Ramos (cell line): Measurements from ENCODE around the gene SCPEP1.
"Not testable (repeated sequence)": the region's sequence is repeated elsewhere in the genome, so short reads cannot be mapped to it uniquely, and the experiment has no call there.

ENCODE experiments used
- in situ Hi-C: fragments of 300-500 bp; cut with MboI; formaldehyde crosslinking; loops from one replicate; pipeline ENCODE4 v1.14.3; 2022; ENCODE audit warnings: low sequenced_read_pairs; ENCODE audit not compliant: unreplicated experiment

SCPEP1 gene, protein sequence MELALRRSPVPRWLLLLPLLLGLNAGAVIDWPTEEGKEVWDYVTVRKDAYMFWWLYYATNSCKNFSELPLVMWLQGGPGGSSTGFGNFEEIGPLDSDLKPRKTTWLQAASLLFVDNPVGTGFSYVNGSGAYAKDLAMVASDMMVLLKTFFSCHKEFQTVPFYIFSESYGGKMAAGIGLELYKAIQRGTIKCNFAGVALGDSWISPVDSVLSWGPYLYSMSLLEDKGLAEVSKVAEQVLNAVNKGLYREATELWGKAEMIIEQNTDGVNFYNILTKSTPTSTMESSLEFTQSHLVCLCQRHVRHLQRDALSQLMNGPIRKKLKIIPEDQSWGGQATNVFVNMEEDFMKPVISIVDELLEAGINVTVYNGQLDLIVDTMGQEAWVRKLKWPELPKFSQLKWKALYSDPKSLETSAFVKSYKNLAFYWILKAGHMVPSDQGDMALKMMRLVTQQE

DNA sequence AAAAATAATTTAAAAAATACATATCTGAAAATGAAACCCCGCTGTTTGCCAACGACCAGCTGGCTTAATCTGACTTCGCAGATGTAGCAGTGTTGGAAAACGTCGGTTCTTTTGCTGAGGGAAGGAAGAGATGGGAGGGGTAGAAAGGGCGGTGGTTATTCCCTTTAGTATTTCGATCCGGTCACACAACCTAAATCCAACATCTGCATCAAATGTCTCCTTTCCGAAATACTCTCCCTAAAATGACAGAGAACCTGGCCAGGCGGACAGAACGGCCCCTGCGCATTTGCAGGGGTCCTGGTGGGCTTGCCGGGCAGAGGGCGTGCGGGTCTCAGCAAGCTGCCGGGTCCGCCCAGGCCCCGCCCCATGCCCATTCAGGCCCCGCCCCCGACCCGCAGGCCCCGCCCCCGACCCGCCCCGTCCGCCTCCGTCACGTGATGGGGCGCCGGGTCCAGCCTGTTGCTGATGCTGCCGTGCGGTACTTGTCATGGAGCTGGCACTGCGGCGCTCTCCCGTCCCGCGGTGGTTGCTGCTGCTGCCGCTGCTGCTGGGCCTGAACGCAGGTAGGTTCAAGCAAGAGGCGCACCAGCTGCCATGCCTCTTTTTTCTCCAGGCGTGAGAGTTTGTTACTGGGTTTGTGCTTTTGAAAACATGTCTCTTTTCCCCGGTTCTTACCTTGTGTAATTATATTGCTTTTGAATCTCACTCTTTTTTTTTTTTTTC lies at the start of gene SCPEP1:
SCPEP1 (plus strand) TSS at position 459 of the 723 bp plus-strand sequence; CDS start at position 488, 29 bp downstream.
- in situ Hi-C loops = no loop called here

DNA sequence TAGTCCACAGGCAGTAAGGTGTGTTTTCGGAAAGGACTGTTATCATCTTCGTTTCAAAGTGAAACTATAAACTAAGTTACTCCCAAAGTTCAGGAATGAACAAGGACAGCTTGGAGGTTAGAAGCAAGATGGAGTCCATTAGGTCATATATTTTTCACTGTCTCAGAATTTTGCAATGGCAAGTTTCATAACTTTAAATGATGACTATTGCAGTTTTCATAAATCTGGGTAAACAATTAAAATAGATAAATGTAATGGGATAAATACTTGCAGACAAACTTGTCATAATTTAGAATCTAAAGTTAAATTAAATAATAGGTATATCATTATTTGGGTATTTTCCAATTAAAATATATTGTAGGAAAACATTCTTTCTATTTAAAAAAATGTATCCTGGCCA lies 49.3 kb upstream of the SCPEP1 start:
- in situ Hi-C loops = no loop called here

DNA sequence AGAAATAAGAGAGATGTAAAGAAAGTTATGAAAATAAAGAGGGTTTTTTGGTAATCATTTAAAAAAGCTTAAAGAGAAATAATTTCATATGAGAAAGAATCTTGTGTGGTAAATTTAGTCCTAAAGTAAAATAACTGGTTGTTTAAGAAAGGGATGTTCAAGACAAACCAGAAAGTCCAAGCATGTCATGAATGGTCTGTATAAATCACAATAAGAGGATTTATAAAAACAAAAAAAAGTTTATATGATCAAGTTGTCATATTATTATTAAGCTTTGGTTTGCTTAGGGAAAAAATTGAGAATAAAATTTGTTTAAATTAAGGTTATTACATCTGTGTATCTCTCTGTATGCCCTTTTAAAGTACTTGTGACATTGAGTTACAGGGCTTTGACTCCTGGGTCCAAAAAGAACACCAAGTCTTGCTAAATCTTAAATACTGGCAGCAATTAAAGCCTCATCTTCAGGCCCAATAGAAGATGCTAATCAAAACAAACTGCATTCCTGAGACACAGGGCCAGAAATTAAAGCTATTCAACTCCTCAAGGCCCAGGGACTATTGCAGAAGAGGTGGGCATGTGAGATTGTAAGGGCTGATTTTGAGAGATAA lies 48.5 kb upstream of the SCPEP1 start:
- in situ Hi-C loops = no loop called here

DNA sequence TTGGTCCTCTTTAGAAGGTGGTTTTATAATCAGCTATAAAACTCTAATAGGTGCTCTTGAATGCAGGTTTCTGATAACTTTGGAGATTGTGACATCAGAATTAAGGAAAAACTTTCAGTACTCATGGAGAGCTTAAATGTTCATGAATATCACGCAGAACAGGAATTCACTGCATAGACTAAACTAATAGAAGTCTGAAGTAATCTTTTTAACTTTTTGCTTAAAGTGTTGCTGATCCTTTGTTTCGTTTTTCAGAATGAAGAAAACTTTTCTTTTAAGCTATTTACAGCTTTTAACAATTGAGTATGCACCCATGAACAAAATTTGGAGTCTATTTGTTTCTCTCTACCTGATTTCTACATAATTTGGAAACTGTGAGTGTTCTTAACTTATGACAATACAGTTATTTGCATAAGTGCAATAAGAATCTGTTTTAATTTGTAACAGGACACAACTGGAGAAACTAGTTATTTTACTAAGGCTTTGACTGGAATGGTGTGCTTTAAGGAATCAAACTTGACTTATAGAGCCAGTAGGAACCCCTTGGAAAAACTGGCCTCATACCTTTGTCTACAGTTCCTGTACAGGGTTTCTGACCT lies 47.1 kb upstream of the SCPEP1 start:
- in situ Hi-C loops = no loop called here

DNA sequence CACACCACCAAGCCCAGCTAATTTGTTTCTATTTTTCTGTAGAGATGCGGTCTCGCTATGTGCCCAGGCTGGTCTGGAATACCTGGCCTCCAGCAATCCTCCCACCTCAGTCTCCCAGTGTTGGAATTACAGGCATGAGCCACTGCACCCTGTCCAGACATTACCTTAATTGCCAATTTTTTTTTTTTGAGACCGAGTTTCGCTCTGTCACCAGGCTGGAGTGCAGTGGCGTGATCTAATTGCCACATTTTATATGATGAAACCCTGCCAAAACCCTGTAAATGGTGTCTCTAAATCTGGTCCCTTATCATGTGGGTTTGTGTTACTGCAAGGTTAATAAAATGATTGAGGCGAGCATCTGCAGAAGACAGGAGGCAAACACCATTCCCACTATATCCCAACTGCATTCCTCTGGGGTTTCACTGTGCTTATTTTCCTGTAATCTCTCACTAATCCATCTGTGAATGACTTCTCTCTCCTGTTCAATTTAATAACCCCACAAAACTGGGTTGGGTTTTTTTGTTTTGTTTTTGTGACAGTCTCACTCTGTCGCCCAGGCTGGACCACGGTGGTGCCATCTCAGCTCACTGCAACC lies 44.7 kb upstream of the SCPEP1 start:
- in situ Hi-C loops = no loop called here

DNA sequence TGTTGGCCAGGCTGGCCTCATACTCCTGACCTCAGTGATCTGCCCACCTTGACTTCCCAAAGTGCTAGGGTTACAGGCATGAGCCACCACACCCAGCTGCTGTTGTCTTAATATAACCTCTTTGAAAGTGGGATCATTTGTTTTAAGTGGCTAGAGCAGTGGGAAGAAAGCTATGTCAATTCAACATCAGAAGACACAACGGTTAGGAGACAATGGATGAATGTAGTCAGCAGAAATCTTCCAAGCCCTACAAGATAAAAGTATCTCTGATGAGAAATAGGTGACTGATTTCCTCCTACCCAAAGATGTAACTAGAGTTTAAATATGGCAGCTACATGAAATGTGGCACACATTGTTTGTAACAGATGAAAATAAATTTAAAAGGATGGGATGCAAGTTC lies 44.1 kb upstream of the SCPEP1 start:
- in situ Hi-C loops = no loop called here

DNA sequence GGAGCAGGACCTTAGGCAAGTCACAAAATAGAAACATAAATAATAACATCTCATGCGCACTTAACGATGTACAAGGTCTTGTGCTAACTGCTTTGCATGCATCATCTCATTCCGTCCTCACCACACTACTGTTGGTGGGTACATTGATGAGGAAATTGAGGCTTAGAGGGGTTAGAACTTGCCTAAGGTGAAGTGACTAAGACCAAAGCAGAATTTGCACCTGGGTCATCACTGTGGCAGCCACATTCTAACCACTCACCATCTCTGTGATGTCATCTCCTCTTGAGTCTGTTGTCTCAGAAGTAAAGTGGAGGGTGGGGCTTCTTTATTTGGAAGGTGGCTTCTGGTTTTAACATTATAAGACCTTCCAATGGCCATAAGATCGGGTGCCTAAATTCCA lies 43.7 kb upstream of the SCPEP1 start:
- in situ Hi-C loops = no loop called here

DNA sequence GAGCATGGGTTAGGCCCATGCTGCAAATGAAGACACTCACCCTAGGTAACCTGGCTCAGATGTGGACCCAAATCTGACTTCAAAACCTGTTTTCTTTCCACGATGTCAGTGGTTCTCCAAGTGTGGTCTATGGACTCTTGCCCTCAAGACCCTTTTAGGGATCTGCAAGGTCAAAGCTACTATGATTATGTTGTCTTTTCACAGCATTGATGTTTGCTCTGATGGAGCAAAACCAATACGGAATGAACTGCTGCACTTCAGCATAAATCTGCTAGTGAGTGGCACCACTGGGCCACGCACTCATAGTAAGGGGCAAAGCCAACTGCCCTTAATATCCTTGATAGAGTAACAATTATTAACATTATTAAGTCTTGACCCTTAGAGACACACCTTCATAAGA lies 42.5 kb upstream of the SCPEP1 start:
- in situ Hi-C loops = no loop called here

DNA sequence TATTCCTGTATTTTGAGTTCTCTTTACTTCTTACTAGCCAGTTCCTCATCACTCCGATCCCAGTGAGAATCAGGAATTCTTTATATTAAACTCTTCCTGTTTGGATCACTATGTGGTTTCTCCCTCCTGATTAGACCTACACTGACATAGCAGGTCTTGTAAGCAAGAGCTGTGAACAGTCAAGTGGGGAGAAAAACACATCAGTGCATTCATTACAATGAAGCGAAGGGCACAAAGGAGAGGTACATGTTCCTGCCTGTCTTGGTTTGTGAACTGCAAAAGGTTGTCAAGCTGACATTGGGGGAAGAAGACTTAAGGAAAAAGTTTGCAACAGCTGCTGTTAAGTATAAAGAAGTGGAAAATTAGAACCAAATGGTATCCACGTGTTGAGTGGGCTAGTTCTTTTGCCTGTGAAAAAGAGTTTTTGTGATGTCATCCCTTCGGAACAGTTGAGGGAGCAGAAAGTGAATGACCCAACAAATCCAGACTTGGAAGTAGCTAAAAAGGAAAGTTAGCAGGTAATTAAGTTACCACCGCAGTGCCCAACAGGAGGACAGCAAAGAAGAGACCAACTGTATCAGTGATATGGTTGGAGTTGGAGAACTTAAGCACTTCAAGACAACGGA lies 41.1 kb upstream of the SCPEP1 start:
- in situ Hi-C loops = no loop called here

DNA sequence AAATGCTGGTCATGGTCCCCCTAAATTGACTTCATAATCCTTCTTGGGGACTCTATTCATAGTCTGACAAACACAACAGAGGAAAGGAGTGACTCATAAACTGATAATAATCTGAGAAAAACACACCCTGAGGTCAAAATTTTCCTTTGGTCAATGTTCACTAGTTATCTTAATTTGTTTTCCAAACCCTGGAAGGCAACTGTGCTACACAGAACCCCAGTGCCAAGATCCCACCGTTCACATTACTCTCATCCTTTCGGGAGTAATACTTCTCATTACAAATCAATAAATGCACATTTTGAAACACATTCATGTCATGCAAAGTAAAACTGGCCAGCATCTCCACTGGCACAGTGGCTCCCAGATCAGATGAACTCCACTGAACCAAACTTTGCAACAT lies 40.2 kb upstream of the SCPEP1 start:
- in situ Hi-C loops = no loop called here

DNA sequence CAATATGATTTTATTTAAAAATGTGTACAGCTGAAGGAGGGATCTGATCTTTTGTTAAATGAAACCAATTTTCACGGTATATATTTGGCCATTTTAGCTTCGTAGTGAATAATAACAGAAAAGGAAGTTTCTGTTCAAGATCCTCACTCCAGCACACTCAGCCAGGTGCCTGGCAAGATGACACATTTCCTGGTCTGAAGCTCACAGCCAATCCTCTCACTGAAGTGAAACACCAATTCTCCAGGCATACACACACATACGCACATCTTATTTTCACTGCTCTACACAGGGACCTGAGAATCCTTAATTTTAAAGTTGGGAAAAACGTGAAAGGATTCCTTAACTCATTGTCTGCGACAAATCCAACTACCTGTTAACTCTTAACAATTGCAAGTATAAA lies 39.7 kb upstream of the SCPEP1 start:
- in situ Hi-C loops = not testable (repeated sequence)

DNA sequence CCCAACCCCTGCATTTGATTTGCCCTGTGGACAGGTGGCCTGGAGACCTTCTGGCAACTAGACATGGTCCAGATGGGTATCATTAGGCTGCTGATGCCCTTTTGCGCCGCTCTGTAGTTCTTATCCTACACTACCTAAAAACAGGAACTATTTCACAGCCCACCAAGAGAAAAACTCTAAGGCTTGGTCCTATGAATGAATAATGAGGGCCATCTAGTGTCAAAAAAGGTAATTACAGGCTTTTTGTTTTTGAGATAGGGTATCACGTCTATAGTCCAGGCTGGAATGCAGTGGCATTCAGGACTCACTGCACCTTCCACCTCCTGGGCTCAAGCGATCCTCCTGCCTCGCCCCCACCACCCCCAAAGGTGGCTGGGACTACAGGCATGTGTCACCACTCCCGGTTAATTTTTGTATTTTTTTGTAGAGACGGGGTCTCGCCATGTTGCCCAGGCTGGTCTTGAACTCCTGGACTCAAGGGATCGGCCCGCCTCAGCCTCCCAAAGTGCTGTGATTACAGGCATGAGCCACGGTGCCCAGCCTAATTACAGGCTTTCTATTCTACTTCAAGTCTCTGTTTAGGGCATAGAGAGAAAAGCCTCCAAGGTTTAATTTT lies 38.0 kb upstream of the SCPEP1 start:
- in situ Hi-C loops = loop anchor here (5.0 kb wide), 2 partner anchors 48 to 123 kb away; no protein-coding TSS in a partner anchor

DNA sequence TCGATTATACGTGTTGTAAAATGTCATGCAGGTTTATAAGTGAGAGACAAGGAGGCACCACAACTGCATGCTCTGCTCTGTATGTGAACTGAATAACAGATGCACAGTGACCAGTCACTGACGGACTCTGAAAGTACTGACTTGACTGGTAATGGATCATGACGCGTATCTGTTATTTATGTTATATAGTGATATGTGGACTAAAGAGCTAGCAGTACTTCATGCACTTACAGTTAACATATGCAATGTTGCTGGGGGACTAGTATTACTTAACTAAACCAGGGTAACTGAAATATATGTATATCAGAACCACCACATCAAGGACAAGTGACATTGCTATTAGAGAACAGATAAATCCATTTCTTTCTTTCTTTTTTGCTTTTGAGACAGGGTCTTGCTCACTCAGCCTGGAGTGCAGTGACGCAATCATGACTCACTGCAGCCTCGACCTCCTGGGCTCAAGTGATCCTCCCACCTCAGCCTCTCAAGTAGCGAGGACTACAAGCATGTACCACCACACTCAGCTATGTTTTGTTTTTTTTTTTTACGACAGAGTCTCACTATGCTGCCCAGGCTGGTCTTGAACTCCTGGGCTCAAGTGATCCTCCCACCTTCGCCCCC lies 34.3 kb upstream of the SCPEP1 start:
- in situ Hi-C loops = loop anchor here (5.0 kb wide), 2 partner anchors 51 to 126 kb away; no protein-coding TSS in a partner anchor

DNA sequence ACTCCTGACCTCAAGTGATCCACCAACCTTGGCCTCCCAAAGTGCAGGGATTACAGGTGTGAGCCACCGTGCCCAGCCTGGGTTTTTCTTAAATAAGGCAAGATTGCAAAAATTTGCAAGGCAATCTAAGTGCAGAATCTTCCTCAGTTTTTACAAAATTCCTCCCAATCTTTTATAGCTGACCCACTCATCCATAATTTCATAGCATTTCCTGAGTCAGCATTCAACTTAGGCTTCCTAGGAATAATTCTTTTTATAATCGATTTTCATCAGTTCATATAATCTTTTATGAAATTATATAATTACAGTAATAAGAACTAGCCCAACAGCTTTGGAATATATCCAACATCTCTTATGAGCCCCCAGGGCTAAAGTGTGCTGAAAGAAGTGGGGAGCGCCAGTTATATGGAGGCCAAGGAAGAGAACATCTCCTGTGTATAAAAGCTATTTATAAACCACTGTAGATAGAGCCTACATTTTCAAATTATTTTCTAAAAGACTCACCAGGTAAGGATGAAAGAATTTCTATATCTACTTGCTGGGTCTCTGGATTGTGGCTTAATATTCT lies 31.9 kb upstream of the SCPEP1 start:
- in situ Hi-C loops = no loop called here

DNA sequence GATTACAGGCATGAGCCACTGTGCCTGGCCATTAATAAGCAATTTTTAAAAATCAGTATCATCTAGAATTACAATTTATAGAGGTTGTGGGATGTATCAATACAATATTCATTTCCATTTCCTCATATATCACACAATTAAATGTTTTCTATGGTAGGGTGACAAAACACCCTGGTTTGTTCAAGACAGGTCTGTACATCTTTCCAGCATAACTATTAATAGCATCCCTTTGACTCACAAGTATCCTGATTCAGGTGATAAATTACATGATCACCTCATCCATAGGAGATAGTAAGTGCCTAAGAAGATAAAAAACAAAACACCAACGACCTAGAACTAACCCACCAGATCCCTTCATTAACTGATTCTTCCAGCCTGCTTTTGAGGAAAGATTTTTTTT lies 30.2 kb upstream of the SCPEP1 start:
- in situ Hi-C loops = no loop called here

DNA sequence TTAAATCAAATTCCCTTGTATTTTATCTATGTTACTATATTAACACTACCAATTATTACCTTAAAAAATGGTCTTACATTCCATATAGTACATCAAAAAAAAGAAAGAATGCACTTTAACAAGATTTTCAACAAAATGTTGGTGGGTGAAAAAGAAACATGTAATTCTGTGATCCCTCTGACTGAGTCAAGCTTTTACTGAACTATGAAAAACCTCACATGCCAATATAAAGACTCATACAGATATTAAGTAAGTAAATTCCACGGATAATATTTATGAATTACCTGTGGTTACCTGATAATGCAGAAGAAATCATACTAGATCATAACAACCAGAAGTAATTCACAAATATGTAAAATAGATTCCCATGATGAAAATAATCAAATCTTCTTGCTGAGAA lies 29.4 kb upstream of the SCPEP1 start:
- in situ Hi-C loops = no loop called here

DNA sequence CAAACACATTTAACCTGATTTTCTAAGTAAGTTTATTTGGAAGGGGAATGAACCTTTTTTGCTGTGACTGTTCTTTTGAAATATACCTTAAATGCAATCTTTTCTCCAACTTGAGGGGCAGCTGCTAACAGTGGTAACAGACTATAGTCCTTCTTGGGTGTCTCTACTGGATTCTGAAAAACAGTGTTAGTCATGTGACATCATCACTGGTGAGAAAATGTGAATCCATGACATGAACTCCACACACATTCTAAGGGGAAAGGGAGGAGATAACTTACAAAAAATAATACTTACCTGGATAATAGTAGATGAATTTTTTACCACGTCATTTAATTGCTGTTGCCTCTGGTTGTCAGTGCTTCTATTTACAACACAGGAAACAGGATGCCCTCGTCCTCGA lies 28.3 kb upstream of the SCPEP1 start:
- in situ Hi-C loops = no loop called here

DNA sequence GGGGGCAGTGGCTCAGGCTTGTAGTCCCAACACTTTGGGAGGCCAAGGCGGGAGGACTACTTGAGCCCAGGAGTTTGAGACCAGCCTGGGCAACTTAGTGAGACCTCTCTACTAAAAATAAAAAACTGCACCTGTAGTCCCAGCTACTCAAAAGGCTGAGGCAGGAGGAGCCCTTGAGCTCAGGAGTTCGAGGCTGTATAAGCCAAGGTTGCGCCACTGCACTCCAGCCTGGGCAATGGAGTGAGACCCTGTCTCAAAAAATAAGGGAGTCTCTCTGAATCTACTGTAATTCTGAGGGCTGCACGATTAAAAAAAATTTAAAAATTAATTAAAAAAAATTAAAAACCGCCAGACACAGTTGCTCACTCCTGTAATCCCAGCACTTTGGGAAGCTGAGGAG lies 20.9 kb upstream of the SCPEP1 start:
- in situ Hi-C loops = no loop called here
